Measurements from ENCODE around the gene IVNS1ABP.
"Not testable (repeated sequence)": the region's sequence is repeated elsewhere in the genome, so short reads cannot be mapped to it uniquely, and the experiment has no call there.

IVNS1ABP gene

GRCh38 chr1:185328255-185328654 lies 11.2 kb upstream of the IVNS1ABP start:
- no peak for DNase-seq

- DNase-seq, result no peak
These were observed 8.4 kb upstream of the IVNS1ABP start for GRCh38 chr1:185325413-185325812.

- no peak for DNase-seq
These were observed 7.1 kb upstream of the IVNS1ABP start for GRCh38 chr1:185324118-185324517.

GRCh38 chr1:185322636-185323035 lies 5.6 kb upstream of the IVNS1ABP start:
- no peak for DNase-seq

GRCh38 chr1:185321653-185322221 lies 4.7 kb upstream of the IVNS1ABP start:
- not testable (repeated sequence) for DNase-seq

- not testable (repeated sequence) for DNase-seq
These were observed 4.1 kb upstream of the IVNS1ABP start for GRCh38 chr1:185321104-185321503.

GRCh38 chr1:185319139-185319475 lies 2.1 kb upstream of the IVNS1ABP start:
- DNase-seq, result no peak

- no peak for DNase-seq
These were observed 1.5 kb upstream of the IVNS1ABP start for GRCh38 chr1:185318431-185319138.

GRCh38 chr1:185317886-185318310 lies 855 bp upstream of the IVNS1ABP start:
- DNase-seq, result peak; percentile 75 to 76

GRCh38 chr1:185316163-185317033 lies 645 bp downstream of the IVNS1ABP start:
- peak; percentile 94 for DNase-seq

- no peak for DNase-seq
These were observed 1.5 kb downstream of the IVNS1ABP start for GRCh38 chr1:185315445-185316071.

- DNase-seq, result no peak
These were observed 2.6 kb downstream of the IVNS1ABP start for GRCh38 chr1:185314411-185314810.

- DNase-seq, result no peak
These were observed 4.5 kb downstream of the IVNS1ABP start for GRCh38 chr1:185312361-185313138.

GRCh38 chr1:185311589-185312225 lies 5.3 kb downstream of the IVNS1ABP start:
- DNase-seq, result no peak

- DNase-seq, result no peak
These were observed 7.5 kb downstream of the IVNS1ABP start for GRCh38 chr1:185309566-185309965.

GRCh38 chr1:185308126-185308525 lies 8.9 kb downstream of the IVNS1ABP start:
- no peak for DNase-seq

GRCh38 chr1:185305419-185305818 lies 11.6 kb downstream of the IVNS1ABP start:
- no peak for DNase-seq

- no peak for DNase-seq
These were observed 16.9 kb downstream of the IVNS1ABP start for GRCh38 chr1:185300152-185300551.

- DNase-seq, result no peak
These were observed 19.1 kb downstream of the IVNS1ABP start for GRCh38 chr1:185297982-185298381.

GRCh38 chr1:185295091-185295490 lies 22.0 kb downstream of the IVNS1ABP start:
- no peak for DNase-seq

GRCh38 chr1:185293967-185294542 lies 23.0 kb downstream of the IVNS1ABP start:
- no peak for DNase-seq

- no peak for DNase-seq
These were observed 24.8 kb downstream of the IVNS1ABP start for GRCh38 chr1:185292237-185292636.

Data from activated T-cell treated with anti-CD3 and anti-CD28 coated beads, Interleukin-2, amount 50 U/mL, for 48 hours (primary cell).